HCT116 (cell line): ENCODE results near the gene IGF2BP3. TPM values are rescaled to one million over a fixed set of nuclear protein-coding genes. Genes with fewer than 3 reads are reported as not detected.

Experiments used
- ATAC-seq: fragments of 200-7000 bp; cut with Tn5 transposase; 2 replicates; pipeline ENCODE4 v1.9.1; 2020; ENCODE audit warnings: mild to moderate bottlenecking, moderate library complexity
- BruUV-seq: library from RNA; stranded (reverse); fragments of 400-500 nt; replicated peaks from 2 replicates; lab custom pipeline; 2021; lab: Mats Ljungman, UMichigan
- CTCF ChIA-PET: fragments of 300-600 bp; sonication (Branson Sonifier 250); formaldehyde crosslinking; loops from one replicate; lab custom pipeline; 2021; ENCODE audit warnings: antibody characterized with exemption; lab: Charles Lee
- POLR2A ChIA-PET: fragments of 300-600, 350-600 bp; sonication (Branson Sonifier 250); formaldehyde crosslinking; loops from one replicate; lab custom pipeline; 2021; ENCODE audit warnings: antibody characterized with exemption; lab: Charles Lee
- RAD21 ChIA-PET, 2 experiments: fragments of 300-600 bp; sonication (Branson Sonifier 250); formaldehyde crosslinking; loops; one replicate each; lab custom pipeline; 2023; ENCODE audit warnings: low total read pairs in 2 of 2; ENCODE audit not compliant: uncharacterized antibody in 2 of 2, unreplicated experiment in 2 of 2, low non-redundant PET in 1 of 2; lab: Charles Lee
- DNase-seq: peaks from one replicate; pipeline ENCODE4 v3.0.0-alpha.2; 2010; ENCODE audit warnings: low read depth, low spot score
- H2AFZ ChIP-seq: fragments of 200-600 bp; shearing (Covaris generic), sonication (generic); 2 replicates; pipeline ENCODE4 v1.6.1; 2017; ENCODE audit warnings: low read depth, mixed run types, mixed read lengths, antibody characterized with exemption, low read length; ENCODE audit not compliant: poor library complexity, severe bottlenecking
- H3K27ac ChIP-seq: 2 replicates; pipeline ENCODE4 v1.5.1; 2012; ENCODE audit warnings: low read depth, low read length
- H3K27me3 ChIP-seq: fragments of 200-600 bp; sonication (generic); 2 replicates; pipeline ENCODE4 v1.6.1; 2016; ENCODE audit warnings: mixed run types, low read length, mixed read lengths; ENCODE audit not compliant: insufficient read depth
- H3K36me3 ChIP-seq, 2 experiments: fragments of 200-500 bp in 1 of 2; fragments of 200-600 bp in 1 of 2; sonication (Bioruptor generic) in 1 of 2; sonication (generic) in 1 of 2; 2 replicates each; pipeline versions ENCODE4 v1.5.1 to v1.6.1; 2014 to 2016; ENCODE audit warnings: low read length in 2 of 2, inconsistent platforms in 1 of 2, mixed read lengths in 1 of 2, mixed run types in 1 of 2; ENCODE audit not compliant: insufficient read depth in 2 of 2, control insufficient read depth in 1 of 2
- H3K4me1 ChIP-seq, 2 experiments: fragments of 200-600 bp in 1 of 2; sonication (generic) in 1 of 2; 2 replicates each; pipeline versions ENCODE4 v1.5.1 to v1.6.1; 2012 to 2017; ENCODE audit warnings: low read length in 2 of 2, inconsistent platforms in 1 of 2, mild to moderate bottlenecking in 1 of 2, mixed read lengths in 1 of 2, mixed run types in 1 of 2, moderate library complexity in 1 of 2; ENCODE audit not compliant: insufficient read depth in 2 of 2, control insufficient read depth in 1 of 2
- H3K4me2 ChIP-seq: fragments of 200-600 bp; sonication (generic); 2 replicates; pipeline ENCODE4 v1.6.1; 2017; ENCODE audit warnings: mixed run types, low read length, mixed read lengths
- H3K4me3 ChIP-seq, 2 experiments: fragments of 200-600 bp in 1 of 2; sonication (generic) in 1 of 2; replicated peaks in 1 of 2; 2 replicates each; pipeline ENCODE4 v1.5.1; 2011 to 2016; ENCODE audit warnings: low read length in 2 of 2, control low read depth in 1 of 2, low read depth in 1 of 2, mild to moderate bottlenecking in 1 of 2, mixed read lengths in 1 of 2, mixed run types in 1 of 2
- H3K79me2 ChIP-seq: fragments of 200-600 bp; sonication (generic); 2 replicates; pipeline ENCODE4 v1.6.1; 2017; ENCODE audit warnings: mild to moderate bottlenecking, mixed run types, low read length, moderate library complexity, mixed read lengths; ENCODE audit not compliant: insufficient read depth
- H3K9ac ChIP-seq: fragments of 200-600 bp; sonication (generic); 2 replicates; pipeline ENCODE4 v1.6.1; 2016; ENCODE audit warnings: low read length, mixed read lengths
- H3K9me2 ChIP-seq: fragments of 200-600 bp; sonication (generic), shearing (Covaris generic); 2 replicates; pipeline ENCODE4 v1.6.1; 2017; ENCODE audit warnings: mixed run types, mild to moderate bottlenecking, moderate library complexity; ENCODE audit not compliant: insufficient read depth
- H3K9me3 ChIP-seq, 2 experiments: fragments of 200-500 bp in 1 of 2; fragments of 200-600 bp in 1 of 2; sonication (Bioruptor generic) in 1 of 2; sonication (generic) in 1 of 2; 2 replicates each; pipeline ENCODE4 v1.6.1; 2014 to 2017; ENCODE audit warnings: low read length in 2 of 2, mixed read lengths in 2 of 2, inconsistent platforms in 1 of 2, low read depth in 1 of 2, mild to moderate bottlenecking in 1 of 2, mixed run types in 1 of 2, moderate library complexity in 1 of 2; ENCODE audit not compliant: control insufficient read depth in 1 of 2, insufficient read depth in 1 of 2
- H4K20me1 ChIP-seq: fragments of 200-600 bp; sonication (generic), shearing (Covaris generic); 2 replicates; pipeline ENCODE4 v1.6.1; 2017; ENCODE audit warnings: mixed run types, mild to moderate bottlenecking, moderate library complexity; ENCODE audit not compliant: insufficient read depth
- CBX3 ChIP-seq: IDR thresholded peaks from 2 replicates; pipeline ENCODE4 v1.6.1; 2012; ENCODE audit warnings: low read depth
- CEBPB ChIP-seq: IDR thresholded peaks from 2 replicates; pipeline ENCODE4 v1.6.1; 2012; ENCODE audit warnings: low read depth
- EZH2 ChIP-seq: fragments of 200-600 bp; sonication (generic); IDR thresholded peaks from 2 replicates; pipeline ENCODE4 v1.6.1; 2017; ENCODE audit warnings: antibody characterized with exemption, mixed run types
- EZH2phosphoT487 ChIP-seq: fragments of 200-600 bp; IDR thresholded peaks from 2 replicates; pipeline ENCODE4 v1.6.1; 2018; ENCODE audit warnings: antibody characterized with exemption, borderline replicate concordance
- FOSL1 ChIP-seq: IDR thresholded peaks from 2 replicates; pipeline ENCODE4 v1.6.1; 2012; ENCODE audit warnings: low read depth
- JUND ChIP-seq: IDR thresholded peaks from 2 replicates; pipeline ENCODE4 v1.6.1; 2012
- RAD21 ChIP-seq: IDR thresholded peaks from 2 replicates; pipeline ENCODE4 v1.6.1; 2012; ENCODE audit warnings: low read depth, mild to moderate bottlenecking
- SRF ChIP-seq: IDR thresholded peaks from 2 replicates; pipeline ENCODE4 v1.6.1; 2012; ENCODE audit warnings: low read depth
- ZFX ChIP-seq: fragments of 450-650 bp; IDR thresholded peaks from 2 replicates; pipeline ENCODE4 v1.6.1; 2017
- ZNF274 ChIP-seq: fragments of 200-500 bp; sonication (Bioruptor generic); IDR thresholded peaks from 2 replicates; pipeline ENCODE4 v1.6.1; 2014; ENCODE audit warnings: mild to moderate bottlenecking, low read depth, low read length, inconsistent platforms
- intact Hi-C: fragments of 100-400 bp; cut with micrococcal nuclease; formaldehyde crosslinking; loops from 2 replicates; pipeline ENCODE4 v1.10.0; 2022
- total RNA-seq: library from RNA; stranded (reverse); gene quantifications from one replicate; pipeline ENCODE4 v1.2.1, GENCODE V29; 2021; ENCODE audit not compliant: unreplicated experiment
- TF ChIP-seq, protein P1 (sequence below): IDR thresholded peaks from 2 replicates; pipeline ENCODE4 v1.6.1; 2012
- TF ChIP-seq, protein P2 (sequence below): IDR thresholded peaks from 2 replicates; pipeline ENCODE4 v1.6.1; 2011; ENCODE audit warnings: mild to moderate bottlenecking, low read length, moderate library complexity; ENCODE audit not compliant: insufficient replicate concordance; ENCODE audit errors: extremely low read depth
- TF ChIP-seq, protein P3 (sequence below), 3 experiments: fragments of 200-600 bp in 1 of 3; sonication (generic) in 1 of 3; IDR thresholded peaks in 2 of 3; conservative IDR thresholded peaks in 1 of 3; 2 replicates each; pipeline ENCODE4 v1.5.1; 2012 to 2017; ENCODE audit warnings: low read depth in 2 of 3, low read length in 2 of 3, antibody characterized with exemption in 1 of 3, borderline replicate concordance in 1 of 3, control low read depth in 1 of 3, mild to moderate bottlenecking in 1 of 3, mixed read lengths in 1 of 3, mixed run types in 1 of 3, moderate library complexity in 1 of 3; ENCODE audit not compliant: insufficient read depth in 1 of 3
- TF ChIP-seq, protein P4 (sequence below): IDR thresholded peaks from 2 replicates; pipeline ENCODE4 v1.6.1; 2012; ENCODE audit warnings: low read depth

The IGF2BP3 gene
- total RNA-seq, 1 experiment from 2014 or later: 79.1 TPM

DNA sequence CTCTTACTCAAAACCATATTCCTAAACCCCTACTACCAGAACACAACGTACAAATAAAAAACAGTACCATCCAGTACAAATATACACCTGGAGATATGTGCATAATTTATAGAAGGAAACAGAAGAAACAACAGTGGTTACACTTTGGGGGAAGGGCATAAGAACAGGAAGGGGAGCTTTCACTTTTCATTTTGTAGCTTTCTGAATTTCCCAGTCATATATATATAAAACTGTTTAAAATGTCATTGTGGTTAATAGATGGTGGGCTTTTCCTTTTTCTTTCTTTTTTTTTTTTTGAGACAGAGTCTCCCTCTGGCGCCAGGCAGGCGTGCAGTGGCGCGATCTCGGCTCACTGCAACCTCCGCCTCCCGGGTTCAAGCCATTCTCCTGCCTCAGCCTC is 124.0 kb downstream of the IGF2BP3 start:
- no peaks in the 10 kb centered on the region for H3K9me2 ChIP-seq
- H3K27ac ChIP-seq: peak overlapping the region; percentile 92
- H3K9me3 ChIP-seq: no peaks in the 10 kb centered on the region
- no peak overlapping the region for H2AFZ ChIP-seq
- ChIA-PET CTCF (no interaction called here), RAD21 (no interaction called here), POLR2A (no interaction called here)
- ATAC-seq (no peak), DNase-seq (no peak)
- TF ChIP-seq, protein P1, sequence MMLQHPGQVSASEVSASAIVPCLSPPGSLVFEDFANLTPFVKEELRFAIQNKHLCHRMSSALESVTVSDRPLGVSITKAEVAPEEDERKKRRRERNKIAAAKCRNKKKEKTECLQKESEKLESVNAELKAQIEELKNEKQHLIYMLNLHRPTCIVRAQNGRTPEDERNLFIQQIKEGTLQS: no peak
- TF ChIP-seq, protein P2, sequence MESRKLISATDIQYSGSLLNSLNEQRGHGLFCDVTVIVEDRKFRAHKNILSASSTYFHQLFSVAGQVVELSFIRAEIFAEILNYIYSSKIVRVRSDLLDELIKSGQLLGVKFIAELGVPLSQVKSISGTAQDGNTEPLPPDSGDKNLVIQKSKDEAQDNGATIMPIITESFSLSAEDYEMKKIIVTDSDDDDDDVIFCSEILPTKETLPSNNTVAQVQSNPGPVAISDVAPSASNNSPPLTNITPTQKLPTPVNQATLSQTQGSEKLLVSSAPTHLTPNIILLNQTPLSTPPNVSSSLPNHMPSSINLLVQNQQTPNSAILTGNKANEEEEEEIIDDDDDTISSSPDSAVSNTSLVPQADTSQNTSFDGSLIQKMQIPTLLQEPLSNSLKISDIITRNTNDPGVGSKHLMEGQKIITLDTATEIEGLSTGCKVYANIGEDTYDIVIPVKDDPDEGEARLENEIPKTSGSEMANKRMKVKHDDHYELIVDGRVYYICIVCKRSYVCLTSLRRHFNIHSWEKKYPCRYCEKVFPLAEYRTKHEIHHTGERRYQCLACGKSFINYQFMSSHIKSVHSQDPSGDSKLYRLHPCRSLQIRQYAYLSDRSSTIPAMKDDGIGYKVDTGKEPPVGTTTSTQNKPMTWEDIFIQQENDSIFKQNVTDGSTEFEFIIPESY: no peak
- TF ChIP-seq JUND: no peak
- TF ChIP-seq, protein P3, sequence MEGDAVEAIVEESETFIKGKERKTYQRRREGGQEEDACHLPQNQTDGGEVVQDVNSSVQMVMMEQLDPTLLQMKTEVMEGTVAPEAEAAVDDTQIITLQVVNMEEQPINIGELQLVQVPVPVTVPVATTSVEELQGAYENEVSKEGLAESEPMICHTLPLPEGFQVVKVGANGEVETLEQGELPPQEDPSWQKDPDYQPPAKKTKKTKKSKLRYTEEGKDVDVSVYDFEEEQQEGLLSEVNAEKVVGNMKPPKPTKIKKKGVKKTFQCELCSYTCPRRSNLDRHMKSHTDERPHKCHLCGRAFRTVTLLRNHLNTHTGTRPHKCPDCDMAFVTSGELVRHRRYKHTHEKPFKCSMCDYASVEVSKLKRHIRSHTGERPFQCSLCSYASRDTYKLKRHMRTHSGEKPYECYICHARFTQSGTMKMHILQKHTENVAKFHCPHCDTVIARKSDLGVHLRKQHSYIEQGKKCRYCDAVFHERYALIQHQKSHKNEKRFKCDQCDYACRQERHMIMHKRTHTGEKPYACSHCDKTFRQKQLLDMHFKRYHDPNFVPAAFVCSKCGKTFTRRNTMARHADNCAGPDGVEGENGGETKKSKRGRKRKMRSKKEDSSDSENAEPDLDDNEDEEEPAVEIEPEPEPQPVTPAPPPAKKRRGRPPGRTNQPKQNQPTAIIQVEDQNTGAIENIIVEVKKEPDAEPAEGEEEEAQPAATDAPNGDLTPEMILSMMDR (IDR thresholded peaks at IDR 0.05 in 2 of 3, conservative IDR thresholded peaks at IDR 0.05 in 1 of 3; ENCODE audit: borderline replicate concordance in 1 of 3, insufficient read depth in 1 of 3, low read depth in 2 of 3, low read length in 2 of 3): no peak
- no peak for TF ChIP-seq ZNF274
- TF ChIP-seq EZH2: no peak
- TF ChIP-seq RAD21: no peak
- TF ChIP-seq FOSL1: no peak
- TF ChIP-seq, protein P4, sequence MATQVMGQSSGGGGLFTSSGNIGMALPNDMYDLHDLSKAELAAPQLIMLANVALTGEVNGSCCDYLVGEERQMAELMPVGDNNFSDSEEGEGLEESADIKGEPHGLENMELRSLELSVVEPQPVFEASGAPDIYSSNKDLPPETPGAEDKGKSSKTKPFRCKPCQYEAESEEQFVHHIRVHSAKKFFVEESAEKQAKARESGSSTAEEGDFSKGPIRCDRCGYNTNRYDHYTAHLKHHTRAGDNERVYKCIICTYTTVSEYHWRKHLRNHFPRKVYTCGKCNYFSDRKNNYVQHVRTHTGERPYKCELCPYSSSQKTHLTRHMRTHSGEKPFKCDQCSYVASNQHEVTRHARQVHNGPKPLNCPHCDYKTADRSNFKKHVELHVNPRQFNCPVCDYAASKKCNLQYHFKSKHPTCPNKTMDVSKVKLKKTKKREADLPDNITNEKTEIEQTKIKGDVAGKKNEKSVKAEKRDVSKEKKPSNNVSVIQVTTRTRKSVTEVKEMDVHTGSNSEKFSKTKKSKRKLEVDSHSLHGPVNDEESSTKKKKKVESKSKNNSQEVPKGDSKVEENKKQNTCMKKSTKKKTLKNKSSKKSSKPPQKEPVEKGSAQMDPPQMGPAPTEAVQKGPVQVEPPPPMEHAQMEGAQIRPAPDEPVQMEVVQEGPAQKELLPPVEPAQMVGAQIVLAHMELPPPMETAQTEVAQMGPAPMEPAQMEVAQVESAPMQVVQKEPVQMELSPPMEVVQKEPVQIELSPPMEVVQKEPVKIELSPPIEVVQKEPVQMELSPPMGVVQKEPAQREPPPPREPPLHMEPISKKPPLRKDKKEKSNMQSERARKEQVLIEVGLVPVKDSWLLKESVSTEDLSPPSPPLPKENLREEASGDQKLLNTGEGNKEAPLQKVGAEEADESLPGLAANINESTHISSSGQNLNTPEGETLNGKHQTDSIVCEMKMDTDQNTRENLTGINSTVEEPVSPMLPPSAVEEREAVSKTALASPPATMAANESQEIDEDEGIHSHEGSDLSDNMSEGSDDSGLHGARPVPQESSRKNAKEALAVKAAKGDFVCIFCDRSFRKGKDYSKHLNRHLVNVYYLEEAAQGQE: no peak
- TF ChIP-seq CEBPB: no peak
- TF ChIP-seq ZFX: no peak
- no peak for TF ChIP-seq CBX3
- no peak for TF ChIP-seq EZH2phosphoT487
- TF ChIP-seq SRF: no peak
- intact Hi-C loops: no loop called here
- H3K79me2 ChIP-seq: peaks cover 15% of the 10 kb centered on the region; the same call in 1 of the 2 replicates
- H3K9ac ChIP-seq: no peak overlapping the region
- no peaks in the 10 kb centered on the region for H4K20me1 ChIP-seq
- H3K4me1 ChIP-seq: peaks cover 49 to 61% of the 10 kb centered on the region in 2 experiments
- peaks cover 15 to 42% of the 10 kb centered on the region in 2 experiments for H3K36me3 ChIP-seq
- no peak overlapping the region for H3K4me3 ChIP-seq
- H3K4me2 ChIP-seq: peak overlapping the region; percentile 65; the same call in 1 of the 2 replicates
- no TSS peak for BruUV-seq
- H3K27me3 ChIP-seq: no peaks in the 10 kb centered on the region
